Measurements from ENCODE around the gene DDX1.

- TF ChIP-seq POLR2A (IDR thresholded peaks at IDR 0.05) (no peak), CTCF (IDR thresholded peaks at IDR 0.05) (no peak)
Measured at GRCh38 chr2:15627817-15628684, 36.4 kb downstream of the DDX1 start.
